SK-MEL-5 (cell line): ENCODE measurements around the gene BRD3OS. TPM values are rescaled to one million over a fixed set of nuclear protein-coding genes. Genes with fewer than 3 reads are reported as not detected.

Experiments
- DNase-seq: peaks from one replicate; pipeline ENCODE4 v3.0.0-alpha.2; 2016; ENCODE audit warnings: low read depth, low spot score
- in situ Hi-C: cut with HindIII; loops from 2 replicates; pipeline ENCODE4 v1.10.0; 2016; ENCODE audit warnings: low sequenced_read_pairs, high pct_unique_total_duplicates, low pct_unique_long_range_greater_than_20kb
- total RNA-seq: library from RNA; depleted of rRNA; stranded (reverse); fragments of >200 nt; shearing (Covaris generic); gene quantifications from 2 replicates; pipeline ENCODE4 v1.2.3, GENCODE V29; 2014

The BRD3OS gene
- total RNA-seq, 1 experiment from 2014 or later, result 18.3 TPM

GRCh38 chr9:134040781-134041648 lies 15.7 kb downstream of the BRD3OS start:
- no peak for DNase-seq
- in situ Hi-C loops, result no loop called here

DNA sequence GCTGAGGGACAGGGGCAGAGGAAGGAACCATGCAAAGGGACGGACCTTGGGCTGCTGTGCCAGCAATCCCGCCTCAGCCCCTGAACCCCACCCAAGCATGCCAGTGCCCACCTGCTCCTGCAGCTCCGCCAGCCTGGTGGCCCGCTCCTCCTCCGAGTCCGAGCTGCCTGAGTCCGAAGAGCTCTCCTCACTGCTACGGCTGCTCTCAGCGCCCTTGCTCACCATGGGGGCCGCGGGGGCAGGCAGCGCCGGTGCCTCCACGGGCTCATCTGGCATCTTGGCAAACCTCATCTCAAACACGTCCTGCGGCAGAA lies 16.3 kb downstream of the BRD3OS start:
- in situ Hi-C loops, result no loop called here

DNA sequence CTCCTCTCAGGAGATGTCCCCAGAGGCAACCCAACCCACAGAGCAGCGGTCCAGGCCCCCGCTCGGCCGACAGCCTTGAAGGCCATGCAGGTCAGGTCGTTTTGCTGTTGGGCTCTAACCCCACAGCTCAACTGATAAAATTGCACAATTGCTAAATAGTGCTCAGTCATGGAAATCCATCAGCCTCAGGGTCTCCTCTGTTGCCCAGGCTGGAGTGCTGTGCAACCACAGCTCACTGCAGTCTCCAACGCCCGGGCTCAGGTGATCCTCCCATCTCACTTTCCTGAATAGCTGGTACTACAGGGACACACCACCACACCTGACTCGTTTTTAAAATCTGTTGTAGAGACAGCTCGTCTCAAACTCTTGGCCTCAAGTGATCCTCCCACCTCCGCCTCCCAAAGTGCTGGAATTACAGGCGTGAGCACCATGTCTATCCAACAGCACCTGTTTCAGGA lies 18.3 kb downstream of the BRD3OS start:
- in situ Hi-C loops, result no loop called here
- DNase-seq, result no peak

More for the DNA sequence above, 16.3 kb downstream of the BRD3OS start:
- DNase-seq, result no peak

- no peak for DNase-seq
- in situ Hi-C loops, result no loop called here
Measured at GRCh38 chr9:134044944-134045343, 19.7 kb downstream of the BRD3OS start.

DNA sequence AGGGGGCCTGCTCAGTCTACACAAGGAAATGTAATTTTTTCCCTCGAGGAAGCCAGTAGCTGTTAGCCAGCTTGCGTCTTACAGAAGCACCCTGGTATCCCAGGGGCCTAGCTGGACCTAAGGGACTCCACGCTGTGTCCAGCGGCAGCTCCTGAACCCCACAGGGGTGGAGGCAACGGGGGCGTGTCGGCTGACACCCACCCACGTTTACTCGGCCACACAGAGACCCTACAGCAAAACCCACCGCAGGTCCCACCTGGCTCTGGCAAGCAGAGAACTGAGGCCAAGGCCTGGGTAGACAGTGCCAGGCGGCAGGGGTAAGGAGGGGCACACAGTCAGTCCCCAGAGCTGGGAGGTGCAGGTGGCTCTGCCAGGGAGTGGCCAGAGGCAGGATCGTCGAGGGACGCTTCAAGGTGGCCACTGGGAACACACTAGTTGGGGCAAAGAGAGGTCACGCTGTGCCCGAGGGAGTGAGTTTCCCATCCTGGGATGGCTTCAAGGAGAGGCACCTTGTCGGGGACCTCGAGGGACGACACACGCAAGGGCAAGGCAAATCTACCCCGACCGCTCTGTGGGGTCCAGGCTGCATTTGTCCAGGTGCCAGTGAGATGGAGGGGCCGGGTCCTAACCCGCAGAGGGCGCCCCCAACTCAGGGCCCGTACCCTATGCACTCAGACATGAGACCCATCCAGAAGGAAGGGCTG lies 20.7 kb downstream of the BRD3OS start:
- DNase-seq, result no peak
- in situ Hi-C loops, result no loop called here

GRCh38 chr9:134046894-134047681 lies 21.8 kb downstream of the BRD3OS start:
- DNase-seq, result no peak
- in situ Hi-C loops, result no loop called here

GRCh38 chr9:134047868-134048581 lies 22.7 kb downstream of the BRD3OS start:
- in situ Hi-C loops, result no loop called here
- DNase-seq, result no peak

DNA sequence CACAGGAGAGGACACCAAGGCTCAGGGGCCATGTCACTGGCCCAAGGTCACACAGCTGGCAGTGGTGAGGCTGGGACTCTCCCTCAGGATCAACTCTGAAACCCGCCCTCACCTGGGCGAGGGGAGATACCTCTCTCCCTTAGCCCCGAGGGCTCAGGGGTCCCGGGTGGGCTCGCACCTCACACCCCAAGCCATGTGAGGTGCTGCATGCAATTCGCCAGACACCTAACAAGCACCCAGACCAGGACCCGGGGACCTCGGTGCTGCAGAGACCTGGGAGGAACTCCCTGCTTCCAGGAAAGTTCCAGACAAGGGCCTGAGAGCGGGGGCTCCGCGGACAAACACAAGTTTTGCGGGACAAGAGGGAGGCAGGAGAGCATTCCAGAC lies 23.3 kb downstream of the BRD3OS start:
- no peak for DNase-seq
- in situ Hi-C loops, result no loop called here

- in situ Hi-C loops, result no loop called here
- DNase-seq, result no peak
Measured at GRCh38 chr9:134049236-134049635, 24.0 kb downstream of the BRD3OS start.

DNA sequence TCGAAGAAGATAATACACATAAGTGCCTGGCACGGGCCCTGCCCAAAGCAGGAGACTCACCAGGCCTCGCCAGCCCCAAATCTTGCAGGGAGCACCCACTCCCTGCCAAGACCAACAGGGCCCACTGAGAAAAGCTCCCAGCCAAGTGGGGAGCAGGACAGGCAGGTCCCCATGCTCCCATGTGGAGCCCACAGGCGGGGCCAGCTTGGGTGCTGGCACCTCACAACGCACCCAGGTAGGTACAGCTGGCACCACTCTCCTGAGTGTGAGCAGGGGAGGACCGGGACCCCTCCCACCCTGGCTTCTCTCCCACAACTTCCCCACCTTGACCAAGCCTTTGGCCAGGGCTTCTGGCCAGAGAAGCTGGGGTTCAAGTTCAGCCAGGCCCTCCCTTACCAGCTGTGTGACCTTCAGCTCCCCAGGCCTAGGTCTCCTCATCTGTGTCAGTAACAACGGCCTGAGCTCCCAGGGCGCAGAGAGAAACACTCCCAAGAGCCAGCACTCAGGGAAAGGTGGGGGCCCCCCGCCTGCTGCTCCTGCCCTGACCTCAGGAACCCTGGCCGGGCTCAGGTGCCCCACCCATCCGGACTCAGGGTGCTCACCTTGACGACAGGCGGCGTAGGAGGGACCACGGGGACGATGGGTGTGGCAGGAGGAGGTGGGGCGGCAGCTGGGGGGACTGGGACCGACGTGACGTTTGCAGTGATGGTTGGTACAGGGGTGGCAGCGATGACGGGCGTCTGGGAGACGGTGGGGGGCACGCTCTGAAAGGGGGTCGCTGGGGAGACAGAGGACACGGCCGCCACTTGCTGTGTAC lies 24.7 kb downstream of the BRD3OS start:
- in situ Hi-C loops, result no loop called here
- DNase-seq, result no peak

- in situ Hi-C loops, result no loop called here
- DNase-seq, result no peak
Measured at GRCh38 chr9:134050726-134051125, 25.4 kb downstream of the BRD3OS start.

DNA sequence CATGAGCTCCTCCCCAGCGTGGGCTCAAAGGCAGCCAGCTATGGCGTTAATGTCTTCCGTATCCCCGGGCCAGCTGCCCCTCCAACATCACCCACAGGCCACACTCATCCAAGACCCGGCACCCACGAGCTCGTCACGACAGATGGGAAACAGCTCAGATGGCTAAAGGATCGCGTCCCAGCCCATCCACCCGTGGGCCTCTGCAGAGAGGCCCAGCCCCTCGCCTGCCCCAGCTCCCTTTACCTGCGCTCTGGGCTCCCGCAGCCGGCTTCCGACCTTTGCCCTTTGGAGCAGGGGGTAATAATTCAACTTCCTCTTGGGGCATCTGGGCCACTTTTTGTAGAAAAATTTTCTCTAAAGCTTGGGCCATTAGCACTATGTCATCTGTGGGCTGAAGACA lies 26.0 kb downstream of the BRD3OS start:
- in situ Hi-C loops, result no loop called here
- DNase-seq, result no peak

DNA sequence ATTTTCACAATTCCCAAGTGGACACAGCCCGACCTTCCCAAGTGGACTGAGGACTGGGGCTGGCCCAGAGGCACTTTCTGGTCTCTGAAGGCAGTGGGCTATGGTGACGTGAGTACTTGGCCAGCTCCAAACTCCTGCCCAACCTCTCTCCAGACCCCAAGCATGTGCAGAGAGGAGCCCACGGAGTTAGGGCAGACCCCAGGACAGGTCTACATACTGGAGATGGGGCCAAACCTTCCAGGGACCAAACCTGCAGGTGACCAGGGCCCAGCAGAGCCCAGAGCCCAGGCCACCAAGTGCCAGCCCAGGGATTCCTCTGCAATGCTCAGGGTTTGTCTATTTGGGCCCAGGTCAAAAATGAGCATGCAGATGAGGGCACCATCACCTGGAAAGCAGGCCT lies 27.2 kb downstream of the BRD3OS start:
- in situ Hi-C loops, result no loop called here
- no peak for DNase-seq

GRCh38 chr9:134052941-134053340 lies 27.7 kb downstream of the BRD3OS start:
- in situ Hi-C loops, result no loop called here

GRCh38 chr9:134053401-134053871 lies 28.2 kb downstream of the BRD3OS start:
- in situ Hi-C loops, result no loop called here
- no peak for DNase-seq

More at GRCh38 chr9:134052941-134053340, 27.7 kb downstream of the BRD3OS start:
- no peak for DNase-seq

DNA sequence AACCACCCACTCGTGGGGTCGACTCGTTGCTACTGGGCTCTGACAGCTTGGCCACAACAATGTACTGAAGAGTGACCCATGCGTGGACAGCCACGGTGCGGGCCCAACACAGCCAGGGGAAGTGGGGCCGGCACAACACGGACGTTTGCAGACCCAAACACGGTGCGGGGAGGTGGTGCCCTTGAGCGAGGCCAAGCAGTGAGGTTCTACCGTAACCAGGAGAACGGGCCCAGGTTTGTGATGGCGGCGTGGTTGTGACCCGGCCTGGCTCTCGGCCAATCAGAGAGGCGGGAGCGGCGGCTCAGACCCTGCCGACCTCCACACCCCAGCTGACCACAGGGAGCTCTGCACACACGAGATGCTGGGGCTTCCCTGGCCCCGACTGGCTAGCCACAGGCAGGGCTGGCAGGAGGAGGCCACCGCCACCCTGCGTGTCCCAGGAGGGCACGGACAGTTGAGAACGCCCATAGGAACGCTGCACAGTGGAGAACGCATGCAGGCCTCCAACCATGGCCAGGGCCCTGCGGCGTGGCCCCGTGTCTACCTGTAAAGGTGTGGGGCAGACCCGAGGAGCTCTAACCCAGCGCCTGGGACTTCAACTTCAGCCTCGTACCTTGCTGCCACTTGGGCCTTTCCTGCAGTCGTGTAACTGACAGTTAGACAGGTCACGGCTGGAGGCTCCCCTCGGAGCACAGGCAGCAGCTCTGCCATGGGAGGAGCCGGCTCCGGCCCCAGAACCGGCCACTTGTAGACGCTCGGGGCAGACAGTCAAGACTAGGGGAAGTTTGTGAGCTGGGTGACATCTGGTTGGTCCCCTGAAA lies 28.9 kb downstream of the BRD3OS start:
- DNase-seq, result no peak
- in situ Hi-C loops, result no loop called here
